Measurements from ENCODE around the gene RNU7-1. TPM values are rescaled to one million over a fixed set of nuclear protein-coding genes. Genes with fewer than 3 reads are reported as not detected.

RNU7-1 gene
- total and polyA plus RNA-seq, 9 of the 15 experiments (the other 6 are each of a cell fraction or from before 2014, with no cell fraction given): not detected

DNA sequence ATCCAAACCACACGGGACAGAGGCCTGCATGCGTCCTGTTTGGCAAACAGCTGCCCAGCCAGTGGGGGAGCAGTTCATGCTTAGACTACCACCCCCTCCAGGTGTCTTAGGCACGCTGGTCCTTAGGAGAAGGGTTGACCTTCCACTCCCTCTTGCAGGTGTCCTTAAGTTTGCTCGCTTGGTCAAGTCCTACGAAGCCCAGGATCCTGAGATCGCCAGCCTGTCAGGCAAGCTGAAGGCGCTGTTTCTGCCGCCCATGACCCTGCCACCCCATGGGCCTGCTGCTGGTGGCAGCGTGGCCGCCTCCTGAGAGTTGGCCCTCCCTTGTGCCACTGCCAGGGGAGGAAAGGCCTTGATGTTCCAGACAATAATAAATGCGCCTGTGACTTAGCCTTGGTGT, 2.0 kb downstream of the RNU7-1 start:
- no TSS peak for BruUV-seq (replicated peaks)
- Histone ChIP-seq H3K9ac (ENCODE audit: insufficient read depth in 1 of 2, low read depth in 2 of 2, low read length in 2 of 2) (peak overlapping the region; percentile 86 to 87; a peak in 2 of 4 replicates), H3K9me3 (replicated peaks; ENCODE audit: control insufficient read depth, insufficient read depth, low read depth, low read length) (no peaks in the 10 kb centered on the region), H3K4me2 (ENCODE audit: insufficient read depth, low read length) (peak overlapping the region; percentile 94), H3K36me3 (ENCODE audit: control insufficient read depth, insufficient read depth, low read length) (peaks cover 17% of the 10 kb centered on the region; the same call in 2 of the 3 replicates), H2AFZ (ENCODE audit: low read depth, low read length) (no peak overlapping the region), H3K27ac (ENCODE audit: extremely low read depth, low read depth, low read length) (peak overlapping the region; percentile 50; the same call in 2 of the 3 replicates), H3K27me3 (ENCODE audit: control insufficient read depth in 2 of 2, insufficient read depth in 2 of 2, low read length in 2 of 2) (no peaks in the 10 kb centered on the region), H3K4me3 (peak overlapping the region; percentile 49; the same call in 1 of the 2 replicates), H3K9me1 (ENCODE audit: control insufficient read depth, insufficient read depth, low read length) (no peaks in the 10 kb centered on the region), H4K20me1 (replicated peaks; ENCODE audit: control insufficient read depth, insufficient read depth, low read length) (no peaks in the 10 kb centered on the region), H3K79me2 (ENCODE audit: control insufficient read depth, insufficient read depth, low read length) (peaks cover 13% of the 10 kb centered on the region), H3K4me1 (replicated peaks in 1 of 2; ENCODE audit: control insufficient read depth in 2 of 2, insufficient read depth in 2 of 2, low read length in 2 of 2) (peaks cover 13 to 50% of the 10 kb centered on the region in 2 experiments)
- 85% methylated on average over 10 of the region's 11 CpGs for WGBS (ENCODE audit: insufficient coverage, low coverage, missing lambda C conversion rate)
- FAIRE-seq: no peak
- intact Hi-C loops (cut with micrococcal nuclease) (loop anchor here (1.0 to 2.0 kb wide), 3 partner anchors 15 to 163 kb away; partner anchors contain the start of gene C1RL), in situ Hi-C loops (cut with MboI) (no loop called here)
- no peak for DNase-seq (ENCODE audit: extremely low read depth in 1 of 4, low spot score in 3 of 4)
- CTCF ChIA-PET (ENCODE audit: low intra/inter-chr PET ratio): interaction anchor here (1.2 to 2.3 kb wide), 4 partner anchors 16 to 147 kb away, joined by 4 to 13 read pairs (median 10); partner anchors contain the start of gene C1R
- no peak for ATAC-seq
- POLR2A ChIA-PET: interaction anchor here (0.6 to 6.3 kb wide), 13 partner anchors 13 to 302 kb away, joined by 3 to 98 read pairs (median 6); partner anchors contain the start of gene ATN1
- TF ChIP-seq, protein P1, sequence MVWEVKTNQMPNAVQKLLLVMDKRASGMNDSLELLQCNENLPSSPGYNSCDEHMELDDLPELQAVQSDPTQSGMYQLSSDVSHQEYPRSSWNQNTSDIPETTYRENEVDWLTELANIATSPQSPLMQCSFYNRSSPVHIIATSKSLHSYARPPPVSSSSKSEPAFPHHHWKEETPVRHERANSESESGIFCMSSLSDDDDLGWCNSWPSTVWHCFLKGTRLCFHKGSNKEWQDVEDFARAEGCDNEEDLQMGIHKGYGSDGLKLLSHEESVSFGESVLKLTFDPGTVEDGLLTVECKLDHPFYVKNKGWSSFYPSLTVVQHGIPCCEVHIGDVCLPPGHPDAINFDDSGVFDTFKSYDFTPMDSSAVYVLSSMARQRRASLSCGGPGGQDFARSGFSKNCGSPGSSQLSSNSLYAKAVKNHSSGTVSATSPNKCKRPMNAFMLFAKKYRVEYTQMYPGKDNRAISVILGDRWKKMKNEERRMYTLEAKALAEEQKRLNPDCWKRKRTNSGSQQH (CRISPR knock-in tag; IDR thresholded peaks at IDR 0.05): no peak
- TF ChIP-seq ZNF134 (CRISPR knock-in tag; conservative IDR thresholded peaks at IDR 0.05): no peak
- no peak for TF ChIP-seq EZH2 (IDR thresholded peaks at IDR 0.05; ENCODE audit: borderline replicate concordance, low read depth, low read length)
- TF ChIP-seq POLR2G (IDR thresholded peaks at IDR 0.05; ENCODE audit: low read depth, low read length): peak; percentile 16; the same call in 1 of the 2 replicates
- no peak for TF ChIP-seq RNF2 (IDR thresholded peaks at IDR 0.05)
- TF ChIP-seq, protein P2, sequence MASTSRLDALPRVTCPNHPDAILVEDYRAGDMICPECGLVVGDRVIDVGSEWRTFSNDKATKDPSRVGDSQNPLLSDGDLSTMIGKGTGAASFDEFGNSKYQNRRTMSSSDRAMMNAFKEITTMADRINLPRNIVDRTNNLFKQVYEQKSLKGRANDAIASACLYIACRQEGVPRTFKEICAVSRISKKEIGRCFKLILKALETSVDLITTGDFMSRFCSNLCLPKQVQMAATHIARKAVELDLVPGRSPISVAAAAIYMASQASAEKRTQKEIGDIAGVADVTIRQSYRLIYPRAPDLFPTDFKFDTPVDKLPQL (IDR thresholded peaks at IDR 0.05; ENCODE audit: extremely low read depth, insufficient read length): no peak
- TF ChIP-seq, protein P3, sequence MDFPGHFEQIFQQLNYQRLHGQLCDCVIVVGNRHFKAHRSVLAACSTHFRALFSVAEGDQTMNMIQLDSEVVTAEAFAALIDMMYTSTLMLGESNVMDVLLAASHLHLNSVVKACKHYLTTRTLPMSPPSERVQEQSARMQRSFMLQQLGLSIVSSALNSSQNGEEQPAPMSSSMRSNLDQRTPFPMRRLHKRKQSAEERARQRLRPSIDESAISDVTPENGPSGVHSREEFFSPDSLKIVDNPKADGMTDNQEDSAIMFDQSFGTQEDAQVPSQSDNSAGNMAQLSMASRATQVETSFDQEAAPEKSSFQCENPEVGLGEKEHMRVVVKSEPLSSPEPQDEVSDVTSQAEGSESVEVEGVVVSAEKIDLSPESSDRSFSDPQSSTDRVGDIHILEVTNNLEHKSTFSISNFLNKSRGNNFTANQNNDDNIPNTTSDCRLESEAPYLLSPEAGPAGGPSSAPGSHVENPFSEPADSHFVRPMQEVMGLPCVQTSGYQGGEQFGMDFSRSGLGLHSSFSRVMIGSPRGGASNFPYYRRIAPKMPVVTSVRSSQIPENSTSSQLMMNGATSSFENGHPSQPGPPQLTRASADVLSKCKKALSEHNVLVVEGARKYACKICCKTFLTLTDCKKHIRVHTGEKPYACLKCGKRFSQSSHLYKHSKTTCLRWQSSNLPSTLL (IDR thresholded peaks at IDR 0.05): no peak
- TF ChIP-seq, protein P4, sequence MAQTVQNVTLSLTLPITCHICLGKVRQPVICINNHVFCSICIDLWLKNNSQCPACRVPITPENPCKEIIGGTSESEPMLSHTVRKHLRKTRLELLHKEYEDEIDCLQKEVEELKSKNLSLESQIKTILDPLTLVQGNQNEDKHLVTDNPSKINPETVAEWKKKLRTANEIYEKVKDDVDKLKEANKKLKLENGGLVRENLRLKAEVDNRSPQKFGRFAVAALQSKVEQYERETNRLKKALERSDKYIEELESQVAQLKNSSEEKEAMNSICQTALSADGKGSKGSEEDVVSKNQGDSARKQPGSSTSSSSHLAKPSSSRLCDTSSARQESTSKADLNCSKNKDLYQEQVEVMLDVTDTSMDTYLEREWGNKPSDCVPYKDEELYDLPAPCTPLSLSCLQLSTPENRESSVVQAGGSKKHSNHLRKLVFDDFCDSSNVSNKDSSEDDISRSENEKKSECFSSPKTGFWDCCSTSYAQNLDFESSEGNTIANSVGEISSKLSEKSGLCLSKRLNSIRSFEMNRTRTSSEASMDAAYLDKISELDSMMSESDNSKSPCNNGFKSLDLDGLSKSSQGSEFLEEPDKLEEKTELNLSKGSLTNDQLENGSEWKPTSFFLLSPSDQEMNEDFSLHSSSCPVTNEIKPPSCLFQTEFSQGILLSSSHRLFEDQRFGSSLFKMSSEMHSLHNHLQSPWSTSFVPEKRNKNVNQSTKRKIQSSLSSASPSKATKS (CRISPR knock-in tag; IDR thresholded peaks at IDR 0.05): no peak
- no peak for TF ChIP-seq ZNF384 (IDR thresholded peaks at IDR 0.05; ENCODE audit: low read depth, low read length)
- no peak for TF ChIP-seq SPI1 (IDR thresholded peaks at IDR 0.05; ENCODE audit: borderline replicate concordance, low read depth, low read length)
- no peak for TF ChIP-seq HMGN3 (IDR thresholded peaks at IDR 0.05; ENCODE audit: borderline replicate concordance, extremely low read depth, insufficient read length, low read depth, low read length)
- 0 out of 2 replicates have a peak, but pooled peaks have one; percentile 13 for TF ChIP-seq MED1 (CRISPR knock-in tag; IDR thresholded peaks at IDR 0.05; ENCODE audit: borderline replicate concordance)
- 0 out of 2 replicates have a peak, but pooled peaks have one; percentile 28 for TF ChIP-seq XRCC5 (IDR thresholded peaks at IDR 0.05; ENCODE audit: low read depth, low read length)
- TF ChIP-seq, protein P5, sequence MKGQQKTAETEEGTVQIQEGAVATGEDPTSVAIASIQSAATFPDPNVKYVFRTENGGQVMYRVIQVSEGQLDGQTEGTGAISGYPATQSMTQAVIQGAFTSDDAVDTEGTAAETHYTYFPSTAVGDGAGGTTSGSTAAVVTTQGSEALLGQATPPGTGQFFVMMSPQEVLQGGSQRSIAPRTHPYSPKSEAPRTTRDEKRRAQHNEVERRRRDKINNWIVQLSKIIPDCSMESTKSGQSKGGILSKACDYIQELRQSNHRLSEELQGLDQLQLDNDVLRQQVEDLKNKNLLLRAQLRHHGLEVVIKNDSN (CRISPR knock-in tag; IDR thresholded peaks at IDR 0.05): no peak
- no peak for TF ChIP-seq KDM4B (IDR thresholded peaks at IDR 0.05; ENCODE audit: borderline replicate concordance in 2 of 2, low read depth in 1 of 2)

Measured in K562 (cell line).